ENCODE measurements around the gene TLR8.
"Not testable (repeated sequence)": the region's sequence is repeated elsewhere in the genome, so short reads cannot be mapped to it uniquely, and the experiment has no call there.

TLR8 gene

DNA sequence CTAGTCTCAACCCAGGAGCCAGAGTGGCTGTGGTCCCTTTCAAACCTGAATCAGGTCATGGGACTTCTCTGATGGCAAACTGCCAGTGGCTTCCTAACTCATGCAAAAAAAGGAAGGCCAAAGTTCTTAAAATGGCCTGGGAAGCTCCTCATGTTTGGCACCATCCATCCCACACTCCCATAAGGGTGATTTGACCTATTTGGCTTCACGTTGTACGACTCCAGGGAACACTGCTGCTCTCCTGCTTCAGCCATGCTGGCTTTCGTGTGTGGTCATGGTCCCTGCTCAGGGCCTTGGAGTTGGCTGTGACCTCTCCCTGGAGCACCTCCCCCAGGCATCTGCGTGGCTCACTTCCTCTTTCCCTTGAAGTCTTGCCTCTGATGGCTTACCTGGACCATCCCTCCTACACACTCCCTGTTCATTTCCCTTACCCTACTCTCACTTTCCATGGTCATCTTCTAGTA, 55.7 kb downstream of the TLR8 start:
- Histone ChIP-seq H3K9me3 (ENCODE audit: control insufficient read depth, low read length) (no peaks in the 10 kb centered on the region), H3K36me3 (ENCODE audit: control insufficient read depth, insufficient read depth, low read length) (no peaks in the 10 kb centered on the region), H3K27ac (ENCODE audit: insufficient read depth, low read depth, low read length, poor library complexity, severe bottlenecking) (no peak overlapping the region), H3K27me3 (ENCODE audit: control insufficient read depth, insufficient read depth, low read length, poor library complexity, severe bottlenecking) (no peaks in the 10 kb centered on the region), H3K4me1 (ENCODE audit: control insufficient read depth, insufficient read depth, low read length) (no peaks in the 10 kb centered on the region), H3K4me3 (ENCODE audit: insufficient read depth, low read depth, low read length) (no peak overlapping the region)
- 91 to 94% methylated on average over 4 of the region's 4 CpGs for WGBS, 2 experiments

DNA sequence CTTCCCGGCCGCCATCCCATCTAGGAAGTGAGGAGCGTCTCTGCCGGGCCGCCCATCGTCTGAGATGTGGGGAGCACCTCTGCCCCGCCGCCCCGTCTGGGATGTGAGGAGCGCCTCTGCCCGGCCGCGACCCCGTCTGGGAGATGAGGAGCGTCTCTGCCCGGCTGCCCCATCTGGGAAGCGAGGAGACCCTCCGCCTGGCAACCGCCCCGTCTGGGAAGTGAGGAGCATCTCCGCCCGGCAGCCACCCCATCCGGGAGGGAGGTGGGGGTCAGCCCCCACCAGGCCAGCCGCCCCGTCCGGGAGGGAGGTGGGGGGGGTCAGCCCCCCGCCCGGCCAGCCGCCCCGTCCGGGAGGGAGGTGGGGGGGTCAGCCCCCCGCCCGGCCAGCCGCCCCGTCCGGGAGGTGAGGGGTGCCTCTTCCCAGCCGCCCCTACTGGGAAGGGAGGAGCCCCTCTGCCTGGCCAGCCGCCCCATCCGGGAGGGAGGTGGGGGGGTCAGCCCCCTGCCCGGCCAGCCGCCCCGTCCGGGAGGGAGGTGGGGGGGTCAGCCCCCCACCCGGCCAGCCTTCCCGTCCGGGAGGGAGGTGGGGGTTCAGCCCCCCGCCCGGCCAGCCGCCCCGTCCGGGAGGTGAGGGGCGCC, 56.9 kb downstream of the TLR8 start:
- not testable (repeated sequence) for H3K4me1 ChIP-seq (ENCODE audit: control insufficient read depth, insufficient read depth, low read length)

DNA sequence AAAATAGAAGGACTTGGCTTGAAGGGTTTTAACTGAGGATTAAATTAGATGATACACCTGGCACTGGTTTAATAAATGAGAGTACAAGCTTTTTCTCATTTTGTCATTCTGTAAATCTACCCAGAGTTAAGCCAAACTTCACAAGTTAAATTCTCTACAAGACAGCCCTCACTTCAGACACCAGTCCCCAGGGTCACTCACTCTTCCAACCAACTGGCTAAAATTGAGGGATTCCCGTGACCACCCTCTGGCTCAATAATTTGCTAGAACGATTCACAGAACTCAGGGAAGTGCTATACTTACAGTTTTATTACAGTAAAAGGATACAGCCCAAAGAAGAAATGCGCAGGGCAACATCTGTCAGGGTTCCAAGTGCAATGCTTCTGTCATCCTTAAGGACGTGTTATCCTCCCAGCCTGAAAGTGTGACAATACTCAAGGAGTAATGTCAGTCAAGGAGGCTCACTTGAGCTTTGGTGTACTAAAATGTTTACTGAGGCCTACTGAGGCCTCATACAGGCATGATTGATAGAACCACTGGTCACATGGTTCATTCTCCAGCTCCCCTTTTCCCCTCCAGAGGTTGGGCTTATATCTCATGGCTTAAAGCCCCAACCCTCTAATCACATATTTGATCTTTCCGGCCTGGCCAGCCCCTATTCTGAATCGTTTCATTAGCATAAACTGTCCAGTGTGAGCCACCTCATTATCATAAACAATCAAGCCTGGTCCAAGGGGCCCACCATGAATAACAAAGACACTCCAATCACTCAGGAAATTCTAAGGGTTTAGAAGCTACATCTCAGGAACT, 58.9 kb downstream of the TLR8 start:
- no peaks in the 10 kb centered on the region for H3K36me3 ChIP-seq (ENCODE audit: control insufficient read depth, insufficient read depth, low read length)
- H3K4me1 ChIP-seq (ENCODE audit: control insufficient read depth, insufficient read depth, low read length): no peaks in the 10 kb centered on the region
- WGBS, 2 experiments: 79 to 81% methylated on average over 6 of the region's 6 CpGs
- no peak overlapping the region for H3K4me3 ChIP-seq (ENCODE audit: insufficient read depth, low read depth, low read length)
- H3K9me3 ChIP-seq (ENCODE audit: control insufficient read depth, low read length): no peaks in the 10 kb centered on the region
- H3K27ac ChIP-seq (ENCODE audit: insufficient read depth, low read depth, low read length, poor library complexity, severe bottlenecking): no peak overlapping the region
- H3K27me3 ChIP-seq (ENCODE audit: control insufficient read depth, insufficient read depth, low read length, poor library complexity, severe bottlenecking): no peaks in the 10 kb centered on the region

More for the DNA sequence above, 56.9 kb downstream of the TLR8 start:
- H3K4me3 ChIP-seq (ENCODE audit: insufficient read depth, low read depth, low read length); H3K27me3 ChIP-seq (ENCODE audit: control insufficient read depth, insufficient read depth, low read length, poor library complexity, severe bottlenecking); H3K9me3 ChIP-seq (ENCODE audit: control insufficient read depth, low read length); H3K36me3 ChIP-seq (ENCODE audit: control insufficient read depth, insufficient read depth, low read length); H3K27ac ChIP-seq (ENCODE audit: insufficient read depth, low read depth, low read length, poor library complexity, severe bottlenecking): not testable (repeated sequence)
- 94 to 97% methylated on average over 26 to 49 of the region's 52 CpGs for WGBS, 2 experiments

DNA sequence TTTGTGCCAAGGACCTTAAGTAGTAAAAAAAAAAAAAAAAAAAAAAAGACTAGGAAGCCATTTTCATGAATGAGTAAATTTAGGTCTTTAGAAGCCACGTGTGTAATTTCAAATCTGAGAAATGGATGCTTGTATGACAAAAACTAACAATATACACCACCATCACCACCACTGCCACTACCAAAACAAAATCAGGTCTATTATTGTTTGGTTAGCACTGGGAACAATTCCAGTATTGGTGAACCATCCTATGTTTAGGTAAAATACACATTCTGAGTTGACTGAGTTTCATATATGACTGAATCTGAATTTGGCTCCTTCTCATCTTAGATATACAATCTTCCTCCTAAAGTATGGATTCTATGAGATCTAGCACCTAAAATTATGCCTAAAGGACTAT, 59.7 kb downstream of the TLR8 start:
- no CpG with 5 or more reads among the region's 1 CpG for WGBS, 2 experiments
- no peaks in the 10 kb centered on the region for H3K4me1 ChIP-seq (ENCODE audit: control insufficient read depth, insufficient read depth, low read length)

DNA sequence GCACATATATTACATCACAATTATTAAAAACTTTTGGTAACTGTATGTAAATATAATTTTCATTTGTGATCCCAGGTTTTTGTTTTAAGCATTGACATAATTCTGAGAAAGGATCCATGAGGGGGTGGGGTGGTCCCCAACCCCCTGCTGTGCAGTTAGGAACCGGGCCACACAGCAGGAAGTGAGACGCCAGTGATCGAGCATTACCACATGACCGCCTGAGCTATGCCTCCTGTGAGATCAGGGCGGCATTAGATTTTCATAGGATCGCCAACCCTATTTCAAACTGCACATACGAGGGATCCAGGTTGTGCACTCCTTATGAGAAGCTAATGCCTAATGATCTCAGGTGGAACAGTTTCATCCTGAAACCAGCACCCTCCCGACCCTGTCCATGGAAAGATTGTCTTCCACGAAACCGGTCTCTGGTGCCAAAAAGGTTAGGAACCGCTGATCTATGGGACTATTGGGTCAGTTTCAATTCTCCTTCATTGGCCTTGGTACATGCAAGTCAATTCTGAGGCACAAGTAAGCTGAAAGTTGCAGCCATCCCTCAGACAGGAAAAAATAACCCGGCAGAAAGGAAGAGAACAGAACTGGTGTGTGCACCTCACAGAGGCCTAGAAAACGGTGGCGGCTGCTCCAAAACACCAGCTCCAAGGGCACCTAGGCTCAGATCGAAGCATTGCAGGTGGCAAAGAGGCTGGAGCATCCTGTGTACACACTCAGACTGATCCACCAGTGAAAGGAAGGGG, 61.5 kb downstream of the TLR8 start:
- H3K27me3 ChIP-seq (ENCODE audit: control insufficient read depth, insufficient read depth, low read length, poor library complexity, severe bottlenecking): no peaks in the 10 kb centered on the region
- H3K36me3 ChIP-seq (ENCODE audit: control insufficient read depth, insufficient read depth, low read length): no peaks in the 10 kb centered on the region
- 93 to 95% methylated on average over 15 of the region's 15 CpGs for WGBS, 2 experiments
- no peaks in the 10 kb centered on the region for H3K4me1 ChIP-seq (ENCODE audit: control insufficient read depth, insufficient read depth, low read length)
- no peak overlapping the region for H3K4me3 ChIP-seq (ENCODE audit: insufficient read depth, low read depth, low read length)
- no peak overlapping the region for H3K27ac ChIP-seq (ENCODE audit: insufficient read depth, low read depth, low read length, poor library complexity, severe bottlenecking)
- no peaks in the 10 kb centered on the region for H3K9me3 ChIP-seq (ENCODE audit: control insufficient read depth, low read length)

More for the DNA sequence above, 59.7 kb downstream of the TLR8 start:
- no peaks in the 10 kb centered on the region for H3K36me3 ChIP-seq (ENCODE audit: control insufficient read depth, insufficient read depth, low read length)
- no peaks in the 10 kb centered on the region for H3K9me3 ChIP-seq (ENCODE audit: control insufficient read depth, low read length)
- H3K27ac ChIP-seq (ENCODE audit: insufficient read depth, low read depth, low read length, poor library complexity, severe bottlenecking): no peak overlapping the region
- no peak overlapping the region for H3K4me3 ChIP-seq (ENCODE audit: insufficient read depth, low read depth, low read length)
- no peaks in the 10 kb centered on the region for H3K27me3 ChIP-seq (ENCODE audit: control insufficient read depth, insufficient read depth, low read length, poor library complexity, severe bottlenecking)

DNA sequence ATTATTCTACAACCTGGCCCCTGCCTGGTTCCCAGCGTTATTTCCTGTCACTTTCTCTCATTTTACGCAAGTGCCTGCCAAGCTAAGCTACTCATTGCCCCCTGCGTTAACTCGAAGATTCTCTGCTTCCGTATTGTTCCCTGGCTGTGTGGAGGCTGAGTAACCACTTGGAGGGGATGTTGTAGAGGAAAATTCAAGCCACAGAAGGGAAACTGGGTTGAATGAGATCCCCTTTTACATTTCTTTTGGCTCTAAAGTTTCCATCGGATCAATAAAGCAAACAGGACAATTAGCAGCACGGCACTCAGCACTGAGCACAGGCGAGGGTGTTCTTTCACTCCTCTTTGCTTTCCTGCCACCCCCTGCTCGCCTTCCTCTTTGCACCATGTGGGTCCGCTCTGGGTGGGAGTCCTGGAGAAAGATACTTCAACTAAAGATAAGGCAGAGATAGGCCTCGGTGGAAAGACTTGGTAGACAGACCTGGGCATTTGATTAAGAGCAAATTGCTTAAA, 64.3 kb downstream of the TLR8 start:
- H3K4me1 ChIP-seq (ENCODE audit: control insufficient read depth, insufficient read depth, low read length): no peaks in the 10 kb centered on the region
- no peaks in the 10 kb centered on the region for H3K9me3 ChIP-seq (ENCODE audit: control insufficient read depth, low read length)
- no peak overlapping the region for H3K4me3 ChIP-seq (ENCODE audit: insufficient read depth, low read depth, low read length)
- no peaks in the 10 kb centered on the region for H3K36me3 ChIP-seq (ENCODE audit: control insufficient read depth, insufficient read depth, low read length)
- 13 to 22% methylated on average over 8 to 11 of the region's 11 CpGs for WGBS, 2 experiments
- H3K27ac ChIP-seq (ENCODE audit: insufficient read depth, low read depth, low read length, poor library complexity, severe bottlenecking): no peak overlapping the region
- no peaks in the 10 kb centered on the region for H3K27me3 ChIP-seq (ENCODE audit: control insufficient read depth, insufficient read depth, low read length, poor library complexity, severe bottlenecking)

DNA sequence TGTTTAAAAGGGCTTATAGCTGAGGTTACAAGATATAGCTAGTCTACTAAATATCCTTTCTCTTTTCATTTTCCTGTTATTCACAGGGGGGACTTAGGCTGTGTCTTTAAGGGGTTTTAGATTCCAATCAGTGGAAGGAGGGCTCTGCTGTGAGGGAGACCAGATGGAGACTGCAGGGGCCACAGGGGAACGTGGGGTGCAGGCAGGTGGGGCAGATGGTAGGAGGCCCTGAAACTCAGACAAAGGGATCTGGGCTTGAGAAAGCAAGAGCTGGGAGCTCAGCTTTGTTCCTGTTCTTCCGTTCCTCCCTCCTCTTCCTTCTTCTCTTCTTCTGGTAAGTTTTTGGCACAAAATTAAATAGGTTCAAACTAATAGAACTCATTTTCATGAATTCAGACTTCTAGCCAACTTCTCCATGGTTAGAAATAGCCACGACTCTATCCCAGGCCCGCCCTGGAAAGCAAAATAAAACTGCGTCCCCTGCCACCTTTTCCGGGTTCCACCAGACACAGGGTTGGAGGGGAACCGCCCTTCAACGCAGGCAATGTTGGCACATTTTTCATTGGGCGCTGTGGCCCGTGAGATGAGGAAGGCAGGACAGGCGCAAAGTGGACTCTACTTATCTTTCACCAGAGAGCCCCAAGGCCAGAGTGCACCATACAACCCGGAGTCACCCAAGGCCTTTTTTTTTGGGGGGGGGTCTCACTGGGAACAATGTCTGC, 65.0 kb downstream of the TLR8 start:
- H3K4me3 ChIP-seq (ENCODE audit: insufficient read depth, low read depth, low read length): no peak overlapping the region
- no peaks in the 10 kb centered on the region for H3K9me3 ChIP-seq (ENCODE audit: control insufficient read depth, low read length)
- H3K27ac ChIP-seq (ENCODE audit: insufficient read depth, low read depth, low read length, poor library complexity, severe bottlenecking): no peak overlapping the region
- no peaks in the 10 kb centered on the region for H3K4me1 ChIP-seq (ENCODE audit: control insufficient read depth, insufficient read depth, low read length)
- H3K36me3 ChIP-seq (ENCODE audit: control insufficient read depth, insufficient read depth, low read length): no peaks in the 10 kb centered on the region
- WGBS, 2 experiments: 84 to 86% methylated on average over 12 of the region's 12 CpGs
- H3K27me3 ChIP-seq (ENCODE audit: control insufficient read depth, insufficient read depth, low read length, poor library complexity, severe bottlenecking): no peaks in the 10 kb centered on the region

DNA sequence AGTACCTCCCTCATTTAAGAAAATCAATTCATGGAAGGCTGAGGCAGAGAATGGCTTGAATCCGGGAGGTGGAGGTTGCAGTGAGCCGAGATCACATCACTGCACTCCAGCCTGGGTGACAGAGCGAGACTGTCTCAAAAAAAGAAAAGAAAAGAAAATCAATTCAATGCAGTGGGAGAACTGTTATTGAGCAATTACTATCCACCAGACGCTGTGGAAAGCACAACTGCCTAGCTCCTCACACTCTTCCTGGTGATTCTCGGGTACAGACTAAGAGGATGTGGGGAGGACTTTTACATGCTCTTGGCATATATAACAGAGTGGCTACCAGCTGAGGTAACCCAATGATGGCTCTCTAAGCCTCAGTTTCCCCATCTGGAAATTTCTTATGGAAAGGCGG, 65.8 kb downstream of the TLR8 start:
- 93 to 97% methylated on average over 5 to 6 of the region's 6 CpGs for WGBS, 2 experiments

More for the DNA sequence above, 65.8 kb downstream of the TLR8 start:
- no peaks in the 10 kb centered on the region for H3K36me3 ChIP-seq (ENCODE audit: control insufficient read depth, insufficient read depth, low read length)
- no peaks in the 10 kb centered on the region for H3K4me1 ChIP-seq (ENCODE audit: control insufficient read depth, insufficient read depth, low read length)
- no peaks in the 10 kb centered on the region for H3K9me3 ChIP-seq (ENCODE audit: control insufficient read depth, low read length)
- H3K27me3 ChIP-seq (ENCODE audit: control insufficient read depth, insufficient read depth, low read length, poor library complexity, severe bottlenecking): no peaks in the 10 kb centered on the region
- no peak overlapping the region for H3K27ac ChIP-seq (ENCODE audit: insufficient read depth, low read depth, low read length, poor library complexity, severe bottlenecking)
- H3K4me3 ChIP-seq (ENCODE audit: insufficient read depth, low read depth, low read length): no peak overlapping the region

All from ectodermal cell (in vitro differentiated cells).